GM21723 (cell line): Measurements from ENCODE around the gene KLHDC8A.
"Not testable (repeated sequence)": the region's sequence is repeated elsewhere in the genome, so short reads cannot be mapped to it uniquely, and the experiment has no call there.

Experiments
- ATAC-seq: cut with Tn5 transposase; IDR thresholded peaks from one replicate; pipeline ENCODE4 v1.9.1; 2021; ENCODE audit warnings: mild to moderate bottlenecking, moderate library complexity; ENCODE audit not compliant: unreplicated experiment

KLHDC8A gene

DNA sequence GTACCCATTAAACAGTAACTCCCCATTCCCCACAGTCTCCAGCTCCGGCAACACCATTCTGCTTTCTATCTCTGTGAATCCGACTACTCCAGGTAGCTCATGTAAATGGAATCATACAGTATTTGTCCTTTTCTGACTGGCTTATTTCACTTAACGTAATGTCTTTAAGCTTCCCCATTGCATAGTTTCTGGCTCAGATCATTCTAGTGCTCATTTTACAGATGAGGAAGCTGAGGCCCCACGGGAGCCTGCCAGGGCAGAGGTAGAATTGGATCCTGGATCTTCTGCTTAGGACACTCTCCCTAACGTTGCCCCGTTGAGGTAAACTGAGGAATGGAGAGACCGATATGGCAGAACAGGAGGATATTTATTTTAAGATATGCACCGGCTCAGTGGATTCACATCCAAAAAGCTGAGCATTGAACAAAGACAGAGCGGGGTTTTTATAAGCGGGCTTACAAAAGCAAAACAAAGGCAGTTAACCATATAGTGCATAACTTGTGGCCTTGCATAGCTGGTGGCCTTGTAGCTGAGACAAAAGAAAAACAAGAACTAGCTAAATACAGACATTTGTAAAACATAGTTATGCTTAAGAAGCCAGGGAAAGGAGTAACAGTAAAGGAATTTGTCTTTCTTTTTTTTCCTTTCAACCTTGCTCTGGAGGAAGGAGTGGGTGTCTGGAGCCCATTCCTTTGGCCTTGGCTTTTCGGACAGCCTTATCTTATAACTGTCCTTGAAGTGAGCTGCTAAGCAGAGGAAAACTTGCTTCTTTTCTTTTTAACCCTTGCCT, 15.3 kb upstream of the KLHDC8A start:
- no peak for ATAC-seq

DNA sequence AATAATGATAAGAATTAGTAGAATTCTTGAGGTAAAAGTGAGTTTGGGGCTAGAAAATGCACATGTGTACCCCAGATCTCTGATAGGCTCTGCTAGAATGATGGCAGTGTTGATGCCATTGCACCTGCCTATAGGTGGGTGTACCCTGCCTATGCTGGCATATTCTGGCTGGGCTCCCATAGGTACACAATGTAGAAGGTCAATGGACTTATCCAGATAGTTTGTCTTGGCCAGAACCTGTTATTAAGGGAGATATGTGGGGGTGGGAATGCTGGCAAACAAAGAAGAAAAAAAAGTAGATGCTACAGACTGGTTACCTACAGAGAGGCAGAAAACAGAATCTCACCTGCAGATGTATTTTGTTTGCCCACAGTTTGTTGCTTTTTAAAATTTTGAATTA, 14.1 kb upstream of the KLHDC8A start:
- no peak for ATAC-seq

DNA sequence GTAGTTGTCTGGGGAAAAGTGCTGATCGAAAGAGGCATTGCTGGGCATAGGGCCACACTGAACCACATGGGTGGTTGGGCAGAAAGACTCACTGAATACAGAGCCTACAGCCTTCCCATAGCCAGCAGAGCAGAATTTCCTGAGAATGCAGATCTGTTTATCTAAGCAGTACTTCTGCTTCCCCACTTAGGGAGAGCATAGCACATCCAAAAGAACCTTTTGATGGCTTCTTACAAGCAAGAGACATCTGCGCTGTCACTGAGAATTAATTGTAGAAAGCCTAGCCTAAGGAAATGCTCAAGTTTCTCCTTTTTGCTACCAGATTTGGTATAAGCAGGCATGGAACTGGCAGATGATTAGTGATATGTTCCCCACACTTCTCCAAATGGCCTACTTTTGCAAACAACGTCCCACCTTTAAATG, 13.0 kb upstream of the KLHDC8A start:
- ATAC-seq: no peak

- no peak for ATAC-seq
Measured at GRCh38 chr1:205368478-205368877, 11.8 kb upstream of the KLHDC8A start.

DNA sequence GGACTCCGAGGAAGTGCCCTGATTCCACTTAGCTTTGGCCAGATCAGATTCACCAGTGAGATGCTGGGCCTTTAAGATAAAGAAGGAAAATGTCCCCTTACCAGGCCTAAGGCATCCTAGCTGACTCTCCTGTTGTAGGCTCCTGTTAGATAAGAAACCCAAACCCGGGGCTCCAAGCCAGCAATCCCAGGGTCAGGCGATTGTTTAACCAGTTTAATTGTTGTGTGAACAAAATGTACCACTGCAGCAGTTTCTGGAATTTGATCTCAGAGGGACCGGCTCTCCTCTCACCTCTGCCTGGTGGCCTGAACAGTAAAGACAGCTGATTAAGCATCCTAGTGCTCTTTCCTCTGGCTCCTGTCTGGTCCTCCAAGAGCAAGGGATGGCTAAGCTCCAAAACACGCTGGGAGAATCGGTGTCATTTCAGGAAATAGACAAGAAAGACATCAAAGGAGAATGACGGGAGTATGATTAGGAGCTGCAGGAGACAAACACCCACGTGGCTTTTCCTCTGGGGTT, 9.3 kb upstream of the KLHDC8A start:
- ATAC-seq: no peak

- ATAC-seq: not testable (repeated sequence)
Measured at GRCh38 chr1:205365086-205365485, 8.4 kb upstream of the KLHDC8A start.

DNA sequence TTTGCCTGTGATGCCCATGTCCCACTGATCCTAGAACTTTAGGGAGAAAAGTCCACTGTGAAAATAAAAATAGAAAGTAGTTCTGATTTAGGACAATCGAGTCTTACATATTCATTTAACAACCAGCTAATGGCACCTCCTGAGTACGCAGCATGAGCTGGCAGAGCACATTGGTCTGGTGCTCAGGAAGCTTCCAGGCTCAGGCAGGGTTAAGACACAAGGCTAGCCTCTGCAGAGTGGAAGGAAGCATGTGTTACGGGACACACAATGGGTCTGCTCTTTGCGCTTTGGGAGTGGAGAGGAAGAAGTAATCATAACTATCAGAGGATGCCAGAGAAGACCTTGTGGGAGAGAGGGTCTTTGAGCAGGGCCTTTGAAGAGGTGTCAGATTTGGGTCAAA, 4.2 kb upstream of the KLHDC8A start:
- no peak for ATAC-seq

GRCh38 chr1:205359771-205360565, 3.2 kb upstream of the KLHDC8A start:
- ATAC-seq: no peak

DNA sequence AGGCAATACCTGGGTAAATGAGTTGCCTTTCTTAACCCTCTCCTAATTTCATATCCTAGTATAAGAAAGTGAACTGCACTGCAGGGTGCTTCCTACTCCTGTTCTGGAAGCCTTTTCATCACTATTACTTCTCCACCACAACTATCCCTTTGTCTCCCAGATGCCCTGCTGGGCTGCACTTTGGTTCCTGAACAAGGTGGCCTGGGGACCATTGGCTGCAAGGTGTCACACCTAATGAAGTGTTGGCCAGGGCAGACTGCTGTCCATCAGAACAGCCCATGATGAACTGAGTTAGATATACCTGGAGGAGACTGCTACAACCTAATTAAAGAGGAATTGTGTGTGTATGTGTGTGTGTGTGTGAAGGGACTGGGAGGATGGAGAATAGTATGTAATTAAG, 1.9 kb upstream of the KLHDC8A start:
- no peak for ATAC-seq

- ATAC-seq: no peak
Measured at GRCh38 chr1:205357567-205357966, 845 bp upstream of the KLHDC8A start.

DNA sequence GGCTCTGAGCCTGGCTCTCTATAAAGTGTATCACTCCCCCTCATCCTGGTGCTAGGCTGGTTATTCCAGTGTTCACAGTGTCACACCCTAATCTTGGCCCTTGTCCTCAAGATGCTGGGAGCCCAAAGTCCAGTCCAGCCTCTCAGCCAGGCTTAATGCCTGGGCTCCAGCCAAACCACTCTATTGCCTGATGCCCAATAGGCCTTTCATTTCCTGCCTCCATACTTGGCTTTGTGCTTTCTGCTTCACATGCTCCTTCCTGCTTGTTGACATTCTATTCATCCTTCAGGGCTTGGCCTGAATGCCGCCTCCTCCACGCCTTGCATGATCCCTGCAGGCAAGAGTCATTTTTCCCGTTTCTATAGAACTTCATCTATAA, 1.7 kb downstream of the KLHDC8A start:
- ATAC-seq: no peak

- no peak for ATAC-seq
Measured at GRCh38 chr1:205354259-205355074, 2.3 kb downstream of the KLHDC8A start.

DNA sequence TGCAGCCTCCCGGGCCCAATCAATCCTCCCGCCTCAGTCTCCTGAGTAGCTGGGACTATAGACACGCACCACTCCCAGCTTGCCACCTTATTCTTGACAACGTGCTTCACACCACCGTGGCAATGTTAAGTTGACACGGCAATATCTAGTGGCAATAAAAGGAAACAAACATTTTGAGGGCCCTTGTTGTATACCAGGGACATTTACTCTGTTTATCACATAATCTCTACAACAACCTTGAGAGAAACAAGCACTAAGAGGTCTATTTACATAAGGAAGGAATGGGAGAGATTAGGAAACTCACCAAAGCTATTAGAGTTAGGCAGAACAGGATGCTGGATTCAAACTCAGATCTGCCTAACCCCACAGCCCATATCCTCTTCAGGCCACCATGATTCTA, 3.1 kb downstream of the KLHDC8A start:
- ATAC-seq: no peak

DNA sequence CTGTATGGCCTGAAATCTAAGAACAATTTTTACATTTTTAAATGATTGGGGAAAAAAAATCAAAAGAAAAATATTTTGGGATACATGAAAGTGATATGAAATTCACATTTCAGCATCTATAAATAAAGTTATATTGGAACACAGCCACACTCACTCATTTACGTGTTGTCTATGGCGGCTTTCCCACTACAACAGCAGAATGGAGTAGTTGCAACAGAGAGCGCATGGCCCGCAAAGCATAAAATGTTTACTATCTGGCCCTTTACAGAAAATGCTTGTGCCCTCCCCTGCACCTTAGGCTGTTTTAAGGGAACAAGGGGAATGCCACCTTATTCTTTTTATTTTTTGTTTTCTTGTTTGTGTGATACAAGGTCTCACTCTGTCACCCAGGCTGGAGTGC, 3.5 kb downstream of the KLHDC8A start:
- ATAC-seq: no peak

DNA sequence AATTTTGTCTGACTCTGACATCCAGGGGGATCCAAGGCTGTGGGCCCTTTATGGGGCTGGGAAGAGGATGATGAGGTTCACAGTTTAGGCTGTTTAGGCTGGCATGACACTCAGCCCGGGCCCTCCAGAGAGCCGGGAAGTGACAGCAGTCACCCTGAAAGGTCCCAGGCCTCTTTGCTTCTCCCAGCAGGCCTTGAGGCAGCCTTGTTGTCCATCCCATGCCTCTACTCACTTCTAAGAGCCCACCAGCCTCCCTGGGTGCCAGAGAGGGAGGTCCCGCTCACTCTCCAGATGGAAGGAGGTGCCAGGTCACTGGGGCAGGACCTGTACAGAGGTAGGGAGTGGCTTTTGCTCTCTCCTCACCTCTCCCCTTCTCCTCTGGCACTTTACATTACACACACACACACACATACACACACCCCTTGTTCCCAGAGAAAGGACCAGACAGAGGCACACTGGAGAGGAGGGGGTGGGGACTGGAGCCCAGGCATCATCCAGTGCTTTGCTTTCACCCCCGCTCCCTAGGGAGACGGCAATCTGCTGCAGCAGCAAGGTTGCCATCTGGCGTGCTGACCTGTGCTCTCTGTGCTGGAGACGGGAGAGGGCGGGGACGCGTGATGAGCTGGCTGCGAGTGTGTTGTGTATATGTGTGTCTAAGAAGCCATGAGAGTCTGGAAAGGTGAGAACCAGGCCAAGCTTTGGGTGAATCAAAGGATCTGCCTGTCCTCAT, 4.6 kb downstream of the KLHDC8A start:
- ATAC-seq: no peak

- no peak for ATAC-seq
Measured at GRCh38 chr1:205350691-205351141, 6.0 kb downstream of the KLHDC8A start.

DNA sequence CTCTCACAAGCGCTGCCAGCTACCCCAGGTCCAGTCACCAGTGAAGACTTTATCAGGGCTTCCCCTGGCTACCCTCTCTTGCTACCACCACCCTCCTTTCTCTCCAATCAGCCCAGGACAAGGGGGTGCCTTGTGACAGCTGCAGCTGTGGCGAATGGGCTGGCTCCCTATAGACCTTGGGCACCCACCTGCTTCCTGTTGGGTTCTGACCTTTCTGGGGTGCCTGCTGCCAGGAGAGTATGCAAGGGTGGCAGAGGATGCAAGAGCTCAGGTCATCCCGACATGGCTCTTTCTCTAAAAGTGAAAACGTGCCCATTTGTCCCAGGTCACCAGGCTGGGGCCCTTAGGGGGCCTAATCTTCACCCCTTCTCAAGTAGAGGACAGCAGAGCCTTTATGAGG, 6.6 kb downstream of the KLHDC8A start:
- ATAC-seq: no peak

GRCh38 chr1:205348554-205349487, 7.9 kb downstream of the KLHDC8A start:
- no peak for ATAC-seq

DNA sequence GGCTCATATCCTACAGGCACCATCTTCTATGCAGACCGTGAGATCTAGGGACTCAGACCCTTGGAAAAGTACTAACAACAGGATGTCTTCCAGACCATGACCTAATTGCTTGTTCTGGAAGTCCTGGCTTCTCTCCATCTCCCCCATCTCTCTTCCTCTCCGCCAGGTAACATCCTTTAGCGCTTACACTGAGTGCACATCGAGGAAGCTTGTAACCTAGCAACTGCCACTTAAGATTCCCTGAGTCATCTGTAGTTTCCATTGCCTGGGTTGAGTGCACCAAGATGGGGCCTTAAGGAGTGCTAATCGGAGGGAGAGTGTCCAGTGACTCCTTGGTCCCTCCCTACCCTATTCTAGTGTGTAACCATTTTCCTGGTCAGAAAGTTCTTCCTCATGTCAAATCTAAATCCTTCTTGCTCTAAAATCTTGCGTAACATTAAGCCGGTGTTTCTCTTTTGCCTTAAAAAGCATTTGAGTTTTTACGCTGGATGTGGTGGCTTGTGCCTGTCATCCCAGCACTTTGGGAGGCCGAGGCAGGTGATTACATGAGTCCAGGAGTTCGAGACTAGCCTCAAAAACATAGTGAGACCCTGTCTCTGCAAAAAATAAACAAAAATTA, 9.7 kb downstream of the KLHDC8A start:
- ATAC-seq: no peak
